NCI-H510A treated with DMSO at 0.1 percent for 48 hours (cell line): ENCODE measurements around the gene VSIG10L.

ENCODE experiments used
- DNase-seq: peaks from one replicate; lab custom pipeline; 2025; lab: John Stamatoyannopoulos, UW

Gene VSIG10L

GRCh38 chr19:51365211-51365964 is 23.4 kb upstream of the VSIG10L start:
- no peak for DNase-seq

GRCh38 chr19:51364200-51365106 is 22.5 kb upstream of the VSIG10L start:
- DNase-seq = no peak

GRCh38 chr19:51361239-51361638 is 19.3 kb upstream of the VSIG10L start:
- DNase-seq = no peak

- DNase-seq = no peak
Measured at GRCh38 chr19:51359294-51359693, 17.4 kb upstream of the VSIG10L start.

- DNase-seq = no peak
Measured at GRCh38 chr19:51357952-51358351, 16.0 kb upstream of the VSIG10L start.

- no peak for DNase-seq
Measured at GRCh38 chr19:51356159-51356801, 14.3 kb upstream of the VSIG10L start.

- DNase-seq = no peak
Measured at GRCh38 chr19:51354742-51355148, 12.8 kb upstream of the VSIG10L start.

GRCh38 chr19:51354103-51354741 is 12.3 kb upstream of the VSIG10L start:
- no peak for DNase-seq

GRCh38 chr19:51352783-51353360 is 10.9 kb upstream of the VSIG10L start:
- no peak for DNase-seq

- no peak for DNase-seq
Measured at GRCh38 chr19:51351266-51351990, 9.5 kb upstream of the VSIG10L start.

- no peak for DNase-seq
Measured at GRCh38 chr19:51347209-51347928, 5.4 kb upstream of the VSIG10L start.

GRCh38 chr19:51346742-51347141 is 4.8 kb upstream of the VSIG10L start:
- DNase-seq = no peak

- DNase-seq = no peak
Measured at GRCh38 chr19:51345076-51345620, 3.2 kb upstream of the VSIG10L start.

GRCh38 chr19:51342631-51343569 is 961 bp upstream of the VSIG10L start:
- no peak for DNase-seq

GRCh38 chr19:51341066-51341465 is 873 bp downstream of the VSIG10L start:
- DNase-seq = no peak

- no peak for DNase-seq
Measured at GRCh38 chr19:51339687-51340656, 2.0 kb downstream of the VSIG10L start.

- no peak for DNase-seq
Measured at GRCh38 chr19:51339313-51339686, 2.6 kb downstream of the VSIG10L start.
